Stimulated activated CD8-positive, alpha-beta memory T cell treated with anti-CD3 and anti-CD28 coated beads, Interleukin-4, amount 100 ng/mL, for 24 hours (primary cell): ENCODE data around the gene PCYT2.

Experiments used
- DNase-seq: peaks from one replicate; pipeline ENCODE4 v3.0.0-alpha.2; 2020; ENCODE audit warnings: low read depth

Gene PCYT2

DNA sequence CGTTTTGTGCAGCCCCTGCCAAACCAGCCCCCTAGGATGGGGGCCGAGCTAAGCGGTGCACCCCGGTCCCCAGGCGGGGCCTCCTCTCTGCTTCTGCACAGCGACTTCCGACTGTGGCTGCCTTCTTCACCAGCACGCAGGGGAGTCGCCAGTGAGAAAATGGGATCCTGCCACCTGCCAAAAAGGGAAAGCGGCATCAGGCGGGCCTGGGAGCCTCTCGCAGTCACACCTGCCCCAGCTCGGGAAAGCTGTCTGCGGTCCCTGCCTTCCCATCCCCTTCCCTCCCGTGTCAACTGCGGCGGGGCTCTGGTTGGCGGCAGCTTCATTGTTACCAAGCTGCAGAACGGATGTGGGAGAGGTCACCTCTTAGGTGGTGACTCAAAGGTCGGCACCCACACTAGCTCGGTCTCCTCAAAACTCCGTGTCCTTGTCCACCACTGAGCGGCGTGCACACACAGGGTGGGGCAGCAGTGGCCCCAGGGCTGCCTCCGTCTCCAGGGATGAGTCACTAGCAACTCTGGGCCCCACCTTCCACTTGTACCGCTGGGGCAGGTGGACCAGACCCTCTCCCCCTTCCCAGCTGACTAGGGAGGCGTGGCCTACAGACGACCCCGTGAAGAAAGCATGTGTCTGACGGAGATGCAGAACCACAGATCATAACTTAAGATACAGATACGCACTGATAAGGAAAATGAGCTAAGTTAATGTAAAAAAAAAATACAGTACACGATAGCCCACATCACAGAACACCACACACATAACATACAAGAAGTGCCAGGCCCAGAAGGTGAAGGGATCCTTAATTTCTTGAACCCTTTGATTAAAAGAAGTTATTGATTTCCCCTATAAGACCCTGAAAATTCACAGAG, 1.5 kb upstream of the PCYT2 start:
- DNase-seq: no peak

DNA sequence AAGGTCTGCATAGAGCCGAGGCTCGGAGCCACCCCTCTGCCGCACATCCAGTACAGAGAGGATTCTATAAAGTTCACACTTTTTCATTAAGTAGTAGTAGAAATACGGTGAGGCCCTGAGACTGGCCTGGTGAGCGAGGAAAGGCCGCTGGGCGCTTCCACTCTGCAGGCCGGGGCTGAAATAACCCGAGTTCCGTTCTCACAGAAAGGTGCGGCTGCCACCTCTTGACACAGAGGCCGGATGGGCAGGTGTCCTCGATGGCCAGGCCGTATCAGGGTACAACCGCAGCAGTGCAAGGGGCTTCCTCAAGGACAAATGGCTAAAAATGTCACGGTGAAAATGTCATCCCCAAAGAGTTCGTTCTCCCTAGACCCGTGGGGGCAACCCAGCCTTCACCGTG, 770 bp upstream of the PCYT2 start:
- DNase-seq: no peak

DNA sequence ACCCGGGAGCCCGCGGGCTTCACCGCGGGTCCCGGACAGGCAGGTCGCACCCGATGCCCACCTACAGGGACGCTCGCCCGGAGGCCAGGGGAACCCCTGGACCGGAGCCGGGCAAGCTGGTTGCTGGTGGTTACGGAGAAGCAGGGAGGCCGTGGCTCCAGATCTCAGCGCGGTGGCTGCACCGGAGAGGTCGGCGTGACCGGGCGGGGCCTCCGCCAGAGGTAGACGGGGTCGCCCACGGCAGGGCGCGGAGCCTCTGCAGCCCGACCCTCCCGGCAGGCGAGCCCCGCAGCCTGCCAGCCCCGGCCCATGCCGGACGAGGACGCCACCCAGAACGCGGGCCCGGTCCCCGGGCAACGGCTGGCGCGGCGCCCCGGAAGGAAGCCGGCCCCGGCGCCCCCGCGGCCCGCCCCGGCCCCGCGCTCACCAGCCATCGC, 341 bp downstream of the PCYT2 start:
- DNase-seq: no peak

DNA sequence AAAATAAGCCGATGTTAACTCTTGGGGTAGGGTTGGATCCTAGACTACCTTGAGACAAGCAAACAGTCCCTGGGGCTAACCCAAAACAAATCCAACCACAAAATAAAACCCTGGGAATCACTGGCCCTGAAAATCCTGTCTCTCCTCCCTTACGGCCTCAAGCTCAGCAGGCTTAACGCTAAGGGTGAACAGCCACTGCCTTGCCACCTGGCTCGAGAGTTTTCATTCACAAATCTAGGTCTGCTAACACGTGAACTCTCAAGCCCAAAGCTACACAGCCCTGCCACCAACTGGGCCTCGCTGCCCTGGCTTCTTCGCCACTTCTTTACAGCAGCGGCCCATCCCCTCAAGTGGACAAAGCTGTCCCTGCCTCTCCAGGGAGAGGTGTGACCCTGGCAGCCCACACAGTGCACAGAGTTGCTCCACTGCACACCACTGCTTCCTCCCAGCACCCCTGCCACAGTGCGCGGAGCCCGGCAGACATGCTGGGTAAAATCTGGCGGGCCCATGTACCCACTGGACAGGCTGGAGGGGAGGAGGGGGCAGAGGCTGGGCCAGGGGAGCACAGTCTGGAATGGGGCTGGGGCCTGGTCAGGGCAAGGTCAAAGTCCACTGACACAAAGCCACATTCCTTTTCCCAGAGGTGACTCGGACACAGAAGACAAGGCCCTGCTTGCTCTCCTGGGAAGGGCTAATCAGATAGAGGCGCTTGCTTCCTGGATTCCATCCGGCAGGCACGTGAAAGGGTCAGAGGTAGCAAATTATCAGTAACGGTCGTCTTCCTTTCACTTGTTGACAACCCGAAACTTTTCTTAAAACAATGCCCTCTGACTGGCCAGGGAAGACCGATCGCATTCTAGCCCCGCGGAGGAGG, 996 bp downstream of the PCYT2 start:
- DNase-seq: no peak

DNA sequence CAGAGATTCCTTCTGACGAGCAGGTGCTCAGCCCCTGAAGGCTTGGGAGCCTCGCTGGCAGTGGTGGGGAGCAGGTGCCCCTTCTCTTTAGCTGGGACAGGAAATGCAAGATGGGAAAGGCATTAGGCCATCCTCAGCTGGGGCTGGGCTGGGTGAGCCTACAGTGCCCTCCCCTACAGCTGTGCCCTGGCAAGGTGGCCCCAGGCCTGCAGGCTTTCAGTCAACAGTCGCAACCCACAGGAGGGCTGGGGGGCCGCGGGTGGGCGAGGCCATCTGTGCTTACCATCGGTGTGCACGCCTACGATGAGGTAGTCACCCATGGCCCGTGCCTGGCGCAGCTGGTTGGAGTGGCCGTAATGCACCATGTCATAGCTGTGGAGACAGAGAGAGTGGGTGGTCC, 2.0 kb downstream of the PCYT2 start:
- DNase-seq: no peak

DNA sequence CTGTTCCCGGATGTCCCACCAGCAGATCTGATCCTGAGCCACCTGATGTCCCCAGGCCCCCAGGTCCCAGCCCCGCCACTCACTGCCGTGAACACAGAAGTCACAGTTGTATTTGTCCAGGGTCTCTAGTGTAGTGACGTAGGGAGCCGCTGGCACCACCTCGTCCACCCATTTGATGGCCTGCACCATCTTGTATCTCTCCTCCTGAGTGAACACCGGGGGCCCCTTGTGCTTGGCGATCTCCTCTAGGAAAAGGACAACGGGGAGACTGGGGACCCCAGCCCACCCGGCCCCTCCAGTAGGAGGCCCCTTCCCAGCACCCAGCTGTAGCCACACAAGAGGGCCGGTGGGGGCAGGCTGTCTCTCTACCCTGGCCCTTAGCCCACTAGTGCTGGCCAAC, 2.4 kb downstream of the PCYT2 start:
- DNase-seq: no peak

DNA sequence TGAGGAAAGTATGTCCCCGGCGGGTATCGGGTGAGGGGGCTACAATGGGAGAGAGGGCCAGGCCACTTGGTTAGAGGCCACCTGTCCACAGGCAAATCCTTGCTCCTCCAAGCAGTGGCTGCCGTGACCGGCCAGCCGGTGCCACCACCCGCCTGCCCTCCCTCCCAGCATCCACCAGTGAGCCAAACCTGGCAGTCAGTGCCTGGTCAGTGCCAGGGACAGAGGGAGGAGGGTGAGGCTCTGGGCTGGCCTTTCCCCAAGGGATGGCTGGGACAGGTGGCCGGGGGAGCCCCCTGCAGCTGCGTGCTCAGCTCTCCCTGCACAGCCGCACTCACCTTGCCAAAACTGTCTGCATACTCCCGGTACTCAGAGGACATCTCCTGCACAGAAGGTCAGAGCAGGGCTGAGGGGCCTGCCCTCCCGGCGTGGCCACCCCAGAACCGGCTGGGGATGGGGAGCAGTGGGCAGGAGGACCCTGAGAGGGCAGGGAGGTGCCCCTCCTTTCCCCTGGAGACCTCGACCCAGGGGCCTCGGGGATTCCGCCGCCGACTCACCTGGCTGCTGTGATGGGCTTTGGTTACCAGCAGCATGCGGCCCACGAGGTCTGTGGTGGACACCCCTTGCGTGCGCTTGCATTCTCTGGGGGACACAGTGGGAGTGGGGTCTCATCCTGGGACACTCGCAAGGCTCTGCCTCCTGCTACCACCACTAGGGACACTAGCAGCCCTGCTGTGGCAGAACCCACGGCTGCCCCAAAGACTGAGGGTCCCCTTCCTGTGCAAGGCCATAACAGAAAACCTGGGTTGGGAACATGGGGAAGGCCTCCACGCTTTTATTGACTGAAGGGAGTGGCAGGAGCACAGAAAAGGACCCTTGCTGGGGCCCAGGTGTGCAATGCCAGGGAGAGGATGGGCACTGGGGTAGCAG, 3.7 kb downstream of the PCYT2 start:
- DNase-seq: no peak

DNA sequence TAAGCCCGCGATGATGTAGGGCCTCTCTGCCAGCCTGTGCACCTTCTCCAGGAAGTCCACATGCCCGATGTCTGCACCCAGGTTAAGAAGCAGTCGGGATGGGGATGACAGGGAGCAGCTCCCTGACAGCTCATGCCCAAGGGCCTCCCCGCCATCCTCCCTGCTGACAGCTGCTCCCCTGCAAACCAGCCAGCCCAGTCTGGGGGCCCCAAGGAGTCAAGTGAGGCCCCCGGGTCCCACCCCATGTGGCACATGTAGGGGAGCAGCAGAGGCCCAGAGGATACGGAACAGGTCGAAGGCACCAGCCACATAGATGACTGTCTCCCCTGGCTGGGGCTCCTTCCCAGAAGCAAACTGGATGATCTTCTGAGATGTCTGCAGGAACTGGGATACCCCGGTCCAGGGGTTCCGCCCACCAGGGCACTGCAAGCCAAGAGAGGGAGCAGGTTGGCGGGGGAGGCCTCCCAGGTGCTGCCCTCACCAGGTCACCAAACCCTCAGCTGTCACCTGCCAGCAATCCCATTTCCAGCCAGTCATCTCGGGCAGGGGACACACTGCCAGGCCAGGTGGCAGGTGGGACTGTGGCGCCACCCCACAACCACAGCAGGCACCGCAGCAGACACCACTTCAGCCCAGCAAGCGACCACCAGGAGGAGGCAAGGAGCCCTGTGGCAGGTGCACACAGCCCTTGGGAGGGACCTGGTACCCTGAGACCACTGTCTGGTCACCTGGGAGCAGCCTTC, 4.6 kb downstream of the PCYT2 start:
- DNase-seq: no peak

DNA sequence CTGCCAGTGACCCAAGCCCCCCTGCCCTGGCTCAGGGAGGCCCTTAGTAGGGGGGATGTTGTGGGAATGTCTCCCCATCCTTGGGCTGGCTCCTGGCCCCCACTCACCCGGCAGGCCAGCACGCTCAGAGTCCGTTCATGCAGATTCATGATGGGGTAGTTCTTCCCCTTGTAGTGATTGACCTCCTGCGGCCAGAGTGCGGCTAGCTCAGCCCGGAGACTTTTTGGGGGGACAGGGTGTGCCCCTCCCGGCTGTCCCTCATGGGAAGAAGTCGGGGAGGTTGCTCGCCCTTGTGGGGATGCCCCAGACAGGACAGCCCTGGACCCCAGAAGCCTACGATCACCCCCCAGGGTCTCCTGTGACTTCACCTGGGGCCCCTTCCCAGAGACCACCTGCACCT, 5.2 kb downstream of the PCYT2 start:
- no peak for DNase-seq

DNA sequence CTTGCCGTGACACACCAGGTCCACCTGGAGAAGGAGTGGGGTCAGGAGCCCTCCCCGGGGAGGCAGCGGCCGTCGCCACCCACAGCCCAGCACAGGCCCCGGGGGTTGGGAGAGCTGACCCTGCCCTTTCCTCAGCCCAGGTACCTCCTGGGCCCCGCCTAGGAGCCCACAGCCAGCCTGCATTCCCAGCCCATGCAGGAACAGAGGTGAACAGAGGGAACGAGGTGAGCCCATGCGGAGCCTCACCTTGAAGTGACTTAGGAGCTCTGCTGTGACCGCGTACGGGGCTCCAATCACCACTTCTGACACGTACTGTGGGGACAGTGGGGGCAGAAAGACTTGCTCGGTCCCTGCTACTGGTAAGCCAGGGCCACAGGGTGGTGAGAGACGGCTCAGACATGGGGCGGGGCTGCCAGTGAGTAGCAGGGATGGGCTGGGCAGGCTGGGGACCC, 5.7 kb downstream of the PCYT2 start:
- DNase-seq: no peak

DNA sequence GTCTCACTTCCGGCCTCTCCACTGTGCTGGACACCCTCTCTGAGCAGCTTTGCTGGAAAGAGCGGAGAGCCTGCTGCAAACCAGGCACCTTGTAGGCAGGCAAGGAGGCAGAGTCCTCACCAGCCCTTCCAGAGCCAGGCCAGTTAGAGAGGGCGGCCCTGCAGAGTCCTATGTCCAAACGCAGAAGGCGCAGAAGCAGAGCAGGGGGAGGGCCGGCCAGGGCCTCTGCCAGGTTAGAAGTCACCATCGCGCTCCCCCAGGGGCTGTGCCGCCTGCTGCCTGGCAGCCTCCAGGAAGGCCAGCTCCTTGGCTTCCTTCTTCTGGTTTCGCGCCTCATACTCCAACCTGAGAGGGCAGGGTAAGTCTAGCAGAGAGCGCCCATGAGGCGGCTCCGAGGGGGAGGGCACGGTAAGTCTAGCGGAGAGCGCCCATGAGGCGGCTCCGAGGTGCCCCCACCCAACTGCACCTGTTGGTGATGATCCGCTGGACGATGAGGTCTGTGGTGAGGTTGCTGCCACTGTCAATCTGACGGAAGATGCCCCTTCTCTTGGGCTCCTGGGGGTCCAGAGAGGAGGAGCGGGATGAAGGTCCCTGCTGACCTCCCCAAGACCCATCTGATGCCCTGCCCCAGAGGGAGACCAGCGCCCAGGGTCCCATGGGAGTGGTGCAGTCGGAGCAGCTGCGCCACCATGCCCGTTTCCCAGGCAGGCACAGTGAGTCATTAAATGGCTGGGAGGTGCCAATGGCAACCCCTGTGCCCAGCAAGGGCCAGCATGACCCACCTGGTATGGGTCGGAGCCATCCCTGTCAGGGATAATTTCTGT, 6.4 kb downstream of the PCYT2 start:
- no peak for DNase-seq

DNA sequence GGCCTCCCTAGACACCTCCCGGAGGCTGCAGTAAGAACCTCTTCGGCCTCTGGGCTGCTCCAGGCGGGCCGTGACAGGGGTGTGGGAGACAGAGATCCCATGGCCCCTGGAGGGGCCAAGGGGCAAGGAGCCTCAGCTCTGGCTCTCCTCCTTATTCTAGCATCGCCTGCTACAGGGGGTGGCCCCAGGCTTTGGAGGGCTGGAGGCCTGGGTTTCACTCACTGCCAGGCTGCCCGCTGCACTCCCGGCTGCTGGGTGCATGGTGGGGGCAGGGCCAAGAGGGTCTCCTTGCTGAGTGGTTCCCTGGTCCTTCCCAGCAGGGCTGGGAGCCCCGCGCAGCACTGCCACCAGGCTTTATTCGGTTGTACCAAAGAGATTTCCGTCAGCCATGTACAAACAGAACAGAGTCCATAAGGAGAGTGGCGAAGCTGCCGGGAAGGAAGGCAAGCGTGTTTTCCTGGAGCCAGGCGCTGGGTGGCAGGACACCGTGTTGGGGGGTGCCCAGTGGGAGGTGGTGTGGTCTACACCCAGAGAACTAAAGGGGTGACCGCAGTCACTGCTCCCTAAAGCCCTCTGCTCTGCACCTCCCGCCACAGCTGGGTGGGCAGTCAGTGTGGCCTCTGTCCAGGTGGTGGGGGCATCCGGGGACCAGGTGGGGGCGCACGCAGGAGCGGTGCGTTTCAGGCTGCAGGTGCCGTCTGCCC, 7.2 kb downstream of the PCYT2 start:
- DNase-seq: no peak

DNA sequence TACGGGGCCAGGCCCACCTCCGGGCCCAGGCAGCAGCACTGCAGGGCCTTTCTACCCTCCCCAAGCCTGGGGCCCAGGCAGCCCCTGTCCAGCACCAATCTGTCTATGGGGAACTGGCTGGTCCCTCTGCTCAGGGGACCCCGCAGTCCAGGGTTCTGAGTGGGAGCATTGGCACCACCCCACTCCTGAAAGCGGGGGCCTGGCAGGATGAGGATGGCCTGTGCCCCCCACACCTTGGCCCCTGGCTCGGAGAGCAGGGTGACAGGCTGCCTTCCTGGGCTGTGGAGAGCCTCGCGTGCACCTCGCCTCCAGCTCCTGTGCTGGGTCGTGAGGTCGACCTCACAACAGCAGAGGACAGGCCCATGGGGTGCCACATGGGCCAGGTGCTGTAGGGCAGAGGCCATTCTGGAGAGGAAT, 7.8 kb downstream of the PCYT2 start:
- DNase-seq: no peak

DNA sequence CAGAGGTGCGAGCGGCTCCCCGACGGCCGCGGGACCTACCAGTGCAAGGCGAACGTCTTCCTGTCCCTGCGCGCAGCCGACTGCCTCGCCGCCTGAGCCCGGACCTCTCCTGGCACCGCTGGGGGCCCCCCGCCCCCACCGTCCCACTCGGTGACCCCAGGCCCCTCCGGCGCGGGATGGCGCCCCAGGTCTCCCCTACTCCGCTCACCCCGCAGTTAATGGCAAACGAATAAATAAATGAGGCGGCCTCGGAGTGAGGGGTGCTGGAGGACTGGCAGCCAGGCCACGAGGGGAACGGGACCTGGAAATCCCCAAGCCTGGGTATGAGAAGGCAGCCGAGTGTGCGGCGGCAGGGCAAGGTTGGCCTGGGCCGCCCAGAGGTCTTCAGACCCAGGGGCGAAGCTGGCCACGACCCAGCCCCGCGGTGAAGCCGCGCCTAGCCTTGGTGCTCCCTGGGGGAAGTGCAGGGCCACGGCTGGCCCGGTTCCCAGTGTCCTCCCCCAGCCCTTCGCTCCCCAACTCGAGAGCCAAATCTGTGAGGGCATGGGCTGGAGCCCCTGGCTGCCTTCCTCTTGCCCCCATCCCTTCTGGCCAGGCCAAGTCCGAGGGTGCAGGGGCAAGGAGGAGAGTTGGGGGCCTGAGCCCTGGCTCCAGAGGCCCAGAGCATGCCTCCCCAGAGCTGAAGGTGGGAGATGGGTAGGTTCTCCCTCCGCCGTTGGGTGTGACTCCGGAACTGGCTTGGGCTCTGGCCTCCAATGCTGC, 8.4 kb downstream of the PCYT2 start:
- DNase-seq: no peak

DNA sequence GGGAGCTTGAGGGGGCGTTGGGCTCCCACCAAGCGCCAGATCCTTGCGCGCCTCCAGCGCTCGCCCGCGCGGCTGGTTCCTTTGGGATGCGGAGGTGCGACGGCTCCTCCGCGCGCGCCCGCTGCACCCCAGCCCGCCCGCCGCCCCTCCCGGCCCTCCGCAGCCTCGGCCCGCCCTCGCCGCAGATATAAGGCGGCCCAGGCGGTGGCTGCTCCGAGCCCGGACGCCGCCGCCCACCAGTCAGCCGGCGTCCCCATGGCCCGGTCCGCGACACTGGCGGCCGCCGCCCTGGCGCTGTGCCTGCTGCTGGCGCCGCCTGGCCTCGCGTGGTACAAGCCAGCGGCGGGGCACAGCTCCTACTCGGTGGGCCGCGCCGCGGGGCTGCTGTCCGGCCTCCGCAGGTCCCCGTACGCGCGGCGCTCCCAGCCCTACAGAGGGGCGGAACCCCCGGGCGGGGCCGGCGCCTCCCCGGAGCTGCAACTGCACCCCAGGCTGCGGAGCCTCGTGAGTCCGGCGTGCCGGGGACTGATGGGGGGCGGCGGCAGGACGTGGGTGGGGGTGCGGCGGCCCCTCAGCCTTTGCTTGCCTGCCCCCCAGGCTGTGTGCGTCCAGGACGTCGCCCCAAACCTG, 9.1 kb downstream of the PCYT2 start, which contains the start of gene NPB:
TSS of gene NPB (plus strand) at position 216 of the 630 bp plus-strand sequence. CDS start at position 256, 40 bp downstream.
- no peak for DNase-seq

DNA sequence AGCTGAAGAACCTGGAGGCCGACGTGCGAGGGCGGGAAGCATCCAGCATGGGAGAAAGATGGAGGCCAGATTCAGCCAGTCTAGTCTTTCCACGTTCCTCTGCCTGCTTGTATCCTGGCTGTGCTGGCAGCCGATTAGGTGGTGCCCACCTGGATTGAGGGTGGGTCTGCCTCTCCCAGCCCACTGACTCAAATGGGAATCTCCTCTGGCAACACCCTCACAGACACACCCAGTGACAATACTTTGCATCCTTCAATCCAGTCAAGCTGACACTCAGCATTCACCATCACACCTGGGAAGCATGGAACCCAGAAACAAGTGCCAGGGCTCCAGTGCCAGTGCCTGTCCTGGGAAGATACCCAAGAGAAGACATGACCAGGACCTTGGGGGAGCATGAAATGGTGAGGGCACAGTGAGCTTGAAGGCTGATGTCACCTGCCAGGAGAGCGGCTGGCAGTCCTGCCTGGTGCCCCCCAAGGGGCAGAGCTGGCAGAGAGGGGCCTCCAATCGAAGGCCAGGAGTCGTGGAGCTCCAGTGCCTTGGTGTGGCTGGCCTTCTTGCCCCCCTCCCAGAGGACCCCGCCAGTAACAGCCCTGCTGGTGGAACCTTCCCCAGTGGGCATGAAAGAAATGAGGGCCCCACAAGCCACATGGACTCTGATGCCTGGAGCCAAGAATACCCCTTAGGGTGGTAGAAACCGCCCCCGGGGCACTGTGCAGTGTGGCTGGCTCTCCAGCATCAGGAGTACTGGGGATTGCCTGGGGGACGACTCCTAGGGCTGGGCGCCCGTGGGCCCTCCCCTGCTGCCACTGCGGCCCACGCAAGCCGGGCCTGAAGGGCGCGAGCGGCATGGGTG, 9.8 kb downstream of the PCYT2 start:
- DNase-seq: no peak

DNA sequence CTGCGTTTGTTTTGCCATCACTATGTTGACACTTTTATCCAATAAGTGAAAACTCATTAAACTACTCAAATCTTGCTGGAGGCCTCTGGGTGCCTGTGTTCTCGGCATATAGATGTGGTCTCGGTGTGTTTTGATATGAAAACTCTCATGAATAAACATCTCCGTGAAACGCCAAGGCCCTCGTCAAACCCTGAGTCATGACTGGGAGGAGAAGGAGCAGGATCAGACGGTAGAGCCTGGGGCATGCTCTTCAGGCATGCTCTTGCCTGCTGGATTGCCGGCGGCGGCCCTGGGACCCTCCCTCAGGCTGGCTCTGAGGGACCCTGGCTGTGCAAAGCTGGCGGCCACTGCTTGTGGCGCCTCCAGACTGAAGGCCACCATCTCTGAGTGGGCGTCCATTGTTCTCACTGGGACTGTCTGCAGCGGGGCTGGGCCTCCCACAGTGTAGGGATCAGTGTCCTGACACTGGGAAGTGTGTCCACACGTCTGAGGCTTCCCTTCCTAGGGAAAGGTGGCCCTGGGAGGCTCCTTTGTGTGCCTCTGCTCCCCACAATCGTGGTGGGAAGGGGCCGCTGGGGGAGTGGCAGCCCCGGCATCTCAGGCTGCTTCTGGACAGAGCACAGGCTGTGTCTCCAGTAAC, 10.9 kb downstream of the PCYT2 start:
- no peak for DNase-seq
